ENCODE results near the gene MED15. TPM values are rescaled to one million over a fixed set of nuclear protein-coding genes. Genes with fewer than 3 reads are reported as not detected.

The MED15 gene
- total RNA-seq, 4 donors from 2014 or later, result 40.3 to 69.6 (median 49.2) TPM

GRCh38 chr22:20463324-20464095 lies 43.9 kb upstream of the MED15 start:
- DNase-seq (ENCODE audit: low spot score in 2 of 2), result no peak
- TF ChIP-seq POLR2A (IDR thresholded peaks at IDR 0.05) (no peak), CTCF (IDR thresholded peaks at IDR 0.05) (no peak)
- 45 to 57% methylated on average over 2 of the region's 2 CpGs for WGBS, 2 donors
- intact Hi-C loops (cut with DNase I; ENCODE audit: low total_unique reads), result no loop called here
- no peak overlapping the region for H3K4me3 ChIP-seq (ENCODE audit: low read depth, poor library complexity, severe bottlenecking)

- 79 to 83% methylated on average over 11 of the region's 11 CpGs for WGBS, 2 donors
- no peak overlapping the region for H3K4me3 ChIP-seq (ENCODE audit: low read depth, poor library complexity, severe bottlenecking)
- no peak for DNase-seq (ENCODE audit: low spot score in 2 of 2)
- intact Hi-C loops (cut with DNase I; ENCODE audit: low total_unique reads), result no loop called here
- TF ChIP-seq POLR2A (IDR thresholded peaks at IDR 0.05), result no peak
- TF ChIP-seq CTCF (IDR thresholded peaks at IDR 0.05), result no peak
These were observed 43.3 kb upstream of the MED15 start for GRCh38 chr22:20464096-20464614.

- DNase-seq (ENCODE audit: low spot score in 2 of 2), result no peak
- intact Hi-C loops (cut with DNase I; ENCODE audit: low total_unique reads), result no loop called here
- no peak for TF ChIP-seq POLR2A (IDR thresholded peaks at IDR 0.05)
- no peak for TF ChIP-seq CTCF (IDR thresholded peaks at IDR 0.05)
- 94 to 96% methylated on average over 32 of the region's 32 CpGs for WGBS, 2 donors
- no peak overlapping the region for H3K4me3 ChIP-seq (ENCODE audit: low read depth, poor library complexity, severe bottlenecking)
These were observed 42.3 kb upstream of the MED15 start for GRCh38 chr22:20464912-20465758.

GRCh38 chr22:20465759-20466077 lies 41.7 kb upstream of the MED15 start:
- WGBS, 2 donors, result 80 to 93% methylated on average over 5 of the region's 5 CpGs
- TF ChIP-seq CTCF (IDR thresholded peaks at IDR 0.05), result no peak
- no peak for TF ChIP-seq POLR2A (IDR thresholded peaks at IDR 0.05)
- no peak overlapping the region for H3K4me3 ChIP-seq (ENCODE audit: low read depth, poor library complexity, severe bottlenecking)
- intact Hi-C loops (cut with DNase I; ENCODE audit: low total_unique reads), result no loop called here
- DNase-seq (ENCODE audit: low spot score in 2 of 2), result no peak

- 93 to 94% methylated on average over 3 of the region's 3 CpGs for WGBS, 2 donors
- no peak overlapping the region for H3K4me3 ChIP-seq (ENCODE audit: low read depth, poor library complexity, severe bottlenecking)
These were observed 40.6 kb upstream of the MED15 start for GRCh38 chr22:20466659-20467379.

More at GRCh38 chr22:20466659-20467379, 40.6 kb upstream of the MED15 start:
- DNase-seq (ENCODE audit: low spot score in 2 of 2), result no peak
- TF ChIP-seq CTCF (IDR thresholded peaks at IDR 0.05), result no peak
- no peak for TF ChIP-seq POLR2A (IDR thresholded peaks at IDR 0.05)
- intact Hi-C loops (cut with DNase I; ENCODE audit: low total_unique reads), result no loop called here

Measured in lower leg skin (tissue), 4 donors.